GM18873 (cell line): Measurements from ENCODE around the gene OR1F1.
"Not testable (repeated sequence)": the region's sequence is repeated elsewhere in the genome, so short reads cannot be mapped to it uniquely, and the experiment has no call there.

ENCODE experiments used
- ATAC-seq: cut with Tn5 transposase; IDR thresholded peaks from one replicate; pipeline ENCODE4 v1.9.1; 2021; ENCODE audit warnings: mild to moderate bottlenecking, moderate library complexity, moderate number of reproducible peaks; ENCODE audit not compliant: unreplicated experiment, low FRiP score

Gene OR1F1

GRCh38 chr16:3195975-3196374, 8.0 kb downstream of the OR1F1 start:
- ATAC-seq: no peak

- not testable (repeated sequence) for ATAC-seq
Measured at GRCh38 chr16:3197694-3198333, 9.8 kb downstream of the OR1F1 start.

- ATAC-seq: no peak
Measured at GRCh38 chr16:3198334-3199072, 10.5 kb downstream of the OR1F1 start.

GRCh38 chr16:3202903-3203539, 15.0 kb downstream of the OR1F1 start:
- no peak for ATAC-seq

- ATAC-seq: not testable (repeated sequence)
Measured at GRCh38 chr16:3205939-3206338, 17.9 kb downstream of the OR1F1 start.

GRCh38 chr16:3207086-3207953, 19.3 kb downstream of the OR1F1 start:
- no peak for ATAC-seq

GRCh38 chr16:3212006-3212405, 24.0 kb downstream of the OR1F1 start:
- no peak for ATAC-seq

- ATAC-seq: no peak
Measured at GRCh38 chr16:3212567-3212966, 24.6 kb downstream of the OR1F1 start.

GRCh38 chr16:3214904-3215600, 27.0 kb downstream of the OR1F1 start:
- ATAC-seq: no peak

- no peak for ATAC-seq
Measured at GRCh38 chr16:3215601-3216262, 27.7 kb downstream of the OR1F1 start.

GRCh38 chr16:3216263-3216640, 28.2 kb downstream of the OR1F1 start:
- ATAC-seq: no peak

GRCh38 chr16:3220839-3221238, 32.8 kb downstream of the OR1F1 start:
- ATAC-seq: no peak

GRCh38 chr16:3223913-3224515, 36.0 kb downstream of the OR1F1 start:
- ATAC-seq: no peak

- no peak for ATAC-seq
Measured at GRCh38 chr16:3234543-3234856, 46.5 kb downstream of the OR1F1 start.

- ATAC-seq: peak; percentile 82
Measured at GRCh38 chr16:3234857-3235561, 47.0 kb downstream of the OR1F1 start, which contains the start of gene ZNF200. Gene ZNF200 (minus strand): TSS chr16:3235158. CDS start chr16:3233755, 1,403 bp downstream.

GRCh38 chr16:3235856-3236669, 48.1 kb downstream of the OR1F1 start:
- ATAC-seq: no peak

GRCh38 chr16:3241761-3242160, 53.8 kb downstream of the OR1F1 start:
- ATAC-seq: no peak

- no peak for ATAC-seq
Measured at GRCh38 chr16:3242709-3243108, 54.7 kb downstream of the OR1F1 start.
